Stimulated activated CD8-positive, alpha-beta memory T cell treated with anti-CD3 and anti-CD28 coated beads, Interleukin-15, amount 100 ng/mL, for 48 hours (primary cell): ENCODE data around the gene MXRA8.
"Not testable (repeated sequence)": the region's sequence is repeated elsewhere in the genome, so short reads cannot be mapped to it uniquely, and the experiment has no call there.

Experiments used
- DNase-seq, 2 donors: peaks; one replicate each; pipeline ENCODE4 v3.0.0-alpha.2; 2020; ENCODE audit warnings: low read depth in 2 of 2

Gene MXRA8

DNA sequence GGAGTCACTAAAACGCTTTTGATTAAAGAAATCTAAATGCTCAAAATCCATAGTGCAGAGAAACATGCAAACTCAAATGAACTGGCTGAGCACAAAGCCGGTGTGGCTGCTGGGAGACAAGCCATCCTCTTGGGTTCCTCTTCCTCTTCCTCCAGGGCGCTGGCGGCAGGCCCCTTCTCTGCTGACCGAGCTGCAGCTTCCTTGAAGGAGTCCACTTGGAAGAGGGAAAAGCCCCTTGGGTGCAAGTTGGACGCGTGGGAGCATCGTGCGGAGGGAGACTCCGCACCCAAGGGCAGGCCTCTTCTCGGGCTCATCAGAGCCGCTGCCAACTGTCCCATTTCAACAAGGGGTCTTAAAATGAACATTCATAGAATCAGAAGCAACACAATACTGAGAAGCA lies 32.9 kb upstream of the MXRA8 start:
- DNase-seq, result no peak

DNA sequence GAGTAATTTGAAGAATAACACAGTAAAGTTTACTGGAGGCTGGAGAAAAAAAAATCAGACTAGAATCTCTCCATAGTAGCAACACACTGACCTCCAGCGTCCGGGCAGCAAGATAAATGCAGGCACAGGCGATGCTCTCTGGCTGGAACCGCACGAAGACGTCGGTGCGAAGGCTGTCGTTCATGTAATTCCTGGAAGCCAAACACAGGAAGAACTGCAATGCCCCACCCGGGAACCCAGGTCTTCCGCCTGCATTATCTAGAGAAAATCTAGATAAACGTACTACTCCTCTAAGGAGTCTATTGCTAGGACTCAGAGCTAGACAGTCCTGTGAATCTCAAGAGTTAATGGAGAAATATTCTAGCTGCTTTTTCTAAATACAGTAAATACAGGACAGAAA lies 32.3 kb upstream of the MXRA8 start:
- no peak for DNase-seq

DNA sequence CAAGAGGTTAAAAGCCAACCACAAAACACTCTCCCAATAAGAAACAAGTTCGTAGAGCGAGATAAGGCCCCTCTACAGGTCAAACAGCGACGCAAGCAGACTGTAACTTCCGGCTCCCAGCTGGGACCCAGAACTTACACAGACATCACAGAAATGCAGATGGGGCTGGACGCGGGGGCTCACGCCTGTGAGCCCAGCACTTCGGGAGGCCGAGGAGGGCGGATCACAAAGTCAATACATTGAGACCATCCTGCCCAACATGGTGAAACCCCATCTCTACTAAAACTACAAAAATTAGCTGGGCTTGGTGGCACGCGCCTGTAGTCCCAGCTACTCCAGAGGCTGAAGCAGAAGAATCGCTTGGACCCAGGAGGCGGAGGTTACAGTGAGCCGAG lies 29.7 kb upstream of the MXRA8 start:
- DNase-seq, result no peak

DNA sequence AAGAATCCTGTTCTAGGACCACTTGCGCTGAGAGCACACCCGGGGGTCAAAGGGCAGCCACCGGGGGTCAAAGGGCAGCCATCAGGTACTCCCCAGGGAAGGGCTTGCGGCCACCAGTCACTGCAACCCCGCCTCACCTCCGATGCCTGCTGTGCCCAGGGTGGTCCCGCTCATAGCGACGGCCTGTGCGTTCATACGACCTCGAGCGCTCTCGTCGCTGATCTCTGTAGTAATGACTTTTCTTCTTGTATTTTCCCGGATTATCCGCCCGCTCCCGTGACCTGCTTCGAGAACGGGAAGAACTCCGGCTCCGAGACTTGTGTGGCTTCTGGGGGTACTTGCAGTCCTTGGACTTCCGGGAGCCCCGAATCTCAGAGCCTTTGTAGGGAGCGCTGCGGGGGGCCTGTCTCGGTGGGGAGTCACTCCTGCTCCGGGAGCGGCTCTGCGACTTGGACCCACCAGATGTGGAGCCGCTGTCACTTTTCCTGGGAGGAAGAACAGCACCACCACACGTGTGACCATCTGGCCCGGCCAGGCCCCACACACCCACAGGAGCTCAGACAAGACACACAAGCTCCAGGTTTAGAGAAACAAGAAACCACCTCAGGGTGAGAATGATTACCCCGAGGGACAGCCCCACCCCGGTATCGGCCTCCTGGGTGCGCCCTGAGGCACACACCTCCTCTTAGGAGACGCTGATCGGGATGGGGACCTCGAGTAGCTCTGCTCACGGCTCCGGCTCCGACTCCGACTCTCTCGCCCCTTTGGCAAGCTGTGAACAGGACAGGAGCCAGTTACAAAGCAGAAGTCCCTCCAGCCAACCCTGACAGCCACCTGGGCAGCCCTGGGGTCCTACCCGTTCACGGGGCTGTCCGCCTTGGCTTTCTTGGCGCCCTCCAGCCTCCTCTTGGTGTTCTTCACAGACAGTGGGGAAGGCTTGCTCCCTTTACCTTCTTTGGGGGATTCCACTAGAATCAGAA lies 29.0 kb upstream of the MXRA8 start:
- no peak for DNase-seq

- DNase-seq, result no peak
These were observed 27.6 kb upstream of the MXRA8 start for GRCh38 chr1:1385931-1386330.

DNA sequence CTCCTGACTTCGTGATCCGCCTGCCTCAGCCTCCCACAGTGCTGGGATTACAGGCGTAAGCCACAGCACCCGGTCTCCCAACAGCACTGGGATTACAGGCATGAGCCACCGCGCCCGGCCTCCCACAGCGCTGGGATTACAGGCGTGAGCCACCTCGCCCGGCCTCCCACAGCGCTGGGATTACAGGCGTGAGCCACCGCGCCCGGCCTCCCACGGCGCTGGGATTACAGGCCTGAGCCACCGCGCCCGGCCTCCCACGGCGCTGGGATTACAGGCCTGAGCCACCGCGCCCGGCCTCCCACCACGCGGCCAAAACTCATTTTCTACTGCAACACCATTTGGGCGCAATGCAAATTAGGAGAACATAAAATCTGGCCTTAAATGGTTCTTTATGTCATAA lies 27.0 kb upstream of the MXRA8 start:
- not testable (repeated sequence) for DNase-seq

GRCh38 chr1:1381294-1381693 lies 22.9 kb upstream of the MXRA8 start:
- DNase-seq, result no peak

DNA sequence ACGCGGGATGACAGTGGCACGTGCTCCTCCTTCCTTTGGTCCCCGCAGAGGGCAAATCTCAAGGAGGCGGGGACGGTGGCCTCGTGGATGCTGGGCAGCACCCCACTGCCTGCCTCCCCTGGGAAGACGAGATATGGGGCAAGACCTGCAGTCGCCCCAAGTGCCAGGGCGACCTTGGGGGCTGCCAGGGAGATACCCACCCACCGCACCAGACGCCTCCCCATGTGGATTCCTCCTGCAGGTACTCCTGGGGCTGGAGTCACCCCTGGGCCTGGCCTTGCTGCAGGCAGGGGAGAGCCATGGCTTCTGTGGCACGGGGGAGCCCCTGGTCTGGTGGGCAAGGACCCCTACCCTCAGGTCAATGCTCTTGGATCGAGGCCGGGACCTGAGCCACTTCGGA lies 22.5 kb upstream of the MXRA8 start:
- DNase-seq, result no peak

DNA sequence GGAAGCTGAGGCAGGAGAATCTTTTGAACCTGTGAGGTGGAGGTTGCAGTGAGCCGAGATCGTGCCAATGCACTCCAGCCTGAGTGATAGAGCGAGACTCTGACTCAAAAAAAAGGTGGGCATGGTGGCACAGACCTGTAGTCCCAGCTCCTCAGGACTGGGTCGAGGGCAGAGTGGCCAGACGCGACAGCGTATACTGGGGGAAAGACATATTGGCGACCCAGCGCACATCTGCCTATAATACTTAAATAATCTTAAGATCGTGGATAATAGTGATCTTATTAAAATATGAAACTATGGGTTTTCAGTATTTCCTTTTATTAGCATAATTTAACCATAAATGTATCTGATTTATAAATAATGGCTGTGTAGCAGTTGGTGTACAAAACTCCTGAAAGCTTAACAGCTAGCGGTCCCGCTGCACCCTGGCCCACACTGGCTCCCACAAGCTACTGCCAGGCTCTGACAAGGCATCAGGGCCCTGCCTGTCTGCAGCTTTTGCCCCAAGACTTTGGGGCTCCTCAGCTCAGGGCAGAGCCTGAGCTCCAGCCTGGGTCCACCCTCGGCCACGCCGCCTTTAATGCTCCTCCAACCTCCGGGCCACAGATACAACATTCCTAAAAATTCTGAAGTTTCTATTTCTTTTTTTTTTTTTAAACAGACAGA lies 19.3 kb upstream of the MXRA8 start:
- DNase-seq, result no peak

DNA sequence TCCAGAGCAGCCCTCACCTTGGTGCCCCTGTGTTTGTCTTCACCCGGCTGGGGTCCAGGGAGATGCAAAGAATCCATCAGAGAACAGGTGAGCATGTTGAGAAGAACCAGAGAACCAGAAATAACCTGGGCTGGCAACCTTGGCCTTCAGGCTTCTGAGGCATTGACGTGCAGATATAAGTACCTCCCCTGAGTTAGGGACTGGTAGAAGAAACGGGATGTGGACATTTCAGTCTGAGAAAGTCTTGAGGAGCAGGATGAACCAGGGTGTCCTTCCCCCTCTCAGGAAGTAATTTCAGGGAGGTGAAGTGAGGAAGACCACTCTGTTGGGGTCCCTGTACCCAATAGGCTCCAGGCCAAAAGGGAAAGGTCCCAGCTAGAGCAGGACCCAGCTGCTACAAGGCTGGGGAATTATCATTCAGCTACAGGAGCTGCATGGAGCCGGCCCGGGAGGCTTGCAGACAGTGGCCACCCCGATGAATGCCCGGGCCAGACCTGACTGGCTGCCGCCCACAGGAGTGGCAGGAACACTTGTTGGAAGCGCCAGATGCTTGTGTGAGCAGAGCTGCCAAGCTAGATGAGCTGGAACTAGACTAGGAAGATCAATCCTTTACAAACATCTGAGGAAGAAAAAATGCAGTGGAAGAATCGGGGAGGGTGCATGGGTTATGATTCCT lies 18.3 kb upstream of the MXRA8 start:
- DNase-seq, result no peak

DNA sequence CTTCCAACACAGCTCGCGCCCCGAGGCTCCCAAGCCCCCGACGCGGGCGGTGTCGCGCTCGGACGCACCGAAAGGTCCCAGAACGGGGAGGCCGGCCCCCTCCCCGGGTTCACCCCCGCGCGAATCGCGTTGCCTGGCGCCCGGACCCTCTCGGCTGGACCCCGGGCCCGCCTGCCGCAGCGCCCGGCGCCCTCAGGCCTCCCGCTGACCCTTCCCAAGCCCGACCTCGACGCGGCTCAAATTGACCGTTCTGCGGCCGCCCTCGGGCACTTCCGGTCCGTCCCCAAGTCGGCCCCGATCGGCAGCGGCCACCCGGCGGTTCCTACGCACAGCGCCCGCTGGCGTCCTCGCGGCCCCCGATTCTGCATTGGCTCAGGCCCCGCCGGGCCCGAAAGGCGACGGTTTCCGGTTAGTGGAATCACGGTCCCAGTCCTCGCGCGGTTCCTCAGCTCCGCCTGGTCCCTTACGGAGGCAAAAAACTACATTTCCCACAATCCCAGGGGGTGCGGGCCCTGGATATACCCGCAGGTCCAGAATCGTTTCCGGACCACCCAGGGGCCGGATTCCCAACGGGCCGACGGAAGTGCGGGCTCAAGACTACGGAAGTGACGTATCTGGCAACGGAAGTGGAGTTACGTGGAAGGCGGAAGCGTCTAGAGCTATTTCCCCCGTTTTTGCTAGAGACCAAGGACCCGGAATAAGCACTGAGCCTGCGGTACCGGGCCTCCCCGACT lies 16.7 kb upstream of the MXRA8 start, which contains the start of gene AURKAIP1:
TSS of gene AURKAIP1 (minus strand) at position 279 of the 734 bp plus-strand sequence. CDS start 451 bp downstream, outside the sequence.
- peak; percentile 94 to 97 for DNase-seq

- DNase-seq, result no peak
These were observed 16.2 kb upstream of the MXRA8 start for GRCh38 chr1:1374589-1374928.

DNA sequence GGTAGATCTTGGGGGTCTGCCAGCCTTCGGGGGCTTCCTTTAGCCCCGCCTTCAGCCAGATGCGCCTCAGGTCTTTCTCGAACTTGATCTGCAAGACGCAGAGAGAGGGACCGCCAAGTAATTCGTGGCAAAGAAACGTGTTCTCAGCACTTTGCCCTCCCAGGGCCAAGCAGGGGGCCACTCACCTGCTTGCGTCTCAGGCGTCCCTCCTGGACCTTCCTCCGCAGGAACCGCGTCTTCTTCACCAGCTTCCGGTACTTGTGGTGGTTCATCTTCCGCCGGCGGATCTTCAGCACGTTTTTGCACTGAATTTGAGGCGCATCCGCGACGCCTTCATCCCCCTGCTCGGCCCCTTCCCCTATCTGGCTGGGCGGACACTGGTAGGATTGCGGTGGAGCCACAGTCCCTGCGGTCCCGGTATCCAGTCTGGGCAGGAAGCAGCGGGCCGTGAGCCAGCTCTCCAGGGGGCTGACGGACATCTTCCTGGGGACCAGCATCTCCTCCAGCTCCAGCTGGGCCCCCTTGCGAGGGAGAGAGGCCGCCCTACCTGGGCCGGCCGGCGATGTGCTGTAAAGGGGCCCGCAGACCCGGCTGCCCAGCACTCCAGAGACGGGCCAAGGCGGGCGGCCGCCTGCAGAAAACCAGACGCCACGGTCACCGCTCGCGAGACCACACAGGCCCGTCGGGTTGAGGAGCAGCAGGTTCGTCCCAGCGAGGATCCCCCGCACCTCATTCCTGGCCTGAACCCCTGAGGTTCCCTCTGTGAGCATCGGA lies 15.6 kb upstream of the MXRA8 start:
- no peak for DNase-seq

DNA sequence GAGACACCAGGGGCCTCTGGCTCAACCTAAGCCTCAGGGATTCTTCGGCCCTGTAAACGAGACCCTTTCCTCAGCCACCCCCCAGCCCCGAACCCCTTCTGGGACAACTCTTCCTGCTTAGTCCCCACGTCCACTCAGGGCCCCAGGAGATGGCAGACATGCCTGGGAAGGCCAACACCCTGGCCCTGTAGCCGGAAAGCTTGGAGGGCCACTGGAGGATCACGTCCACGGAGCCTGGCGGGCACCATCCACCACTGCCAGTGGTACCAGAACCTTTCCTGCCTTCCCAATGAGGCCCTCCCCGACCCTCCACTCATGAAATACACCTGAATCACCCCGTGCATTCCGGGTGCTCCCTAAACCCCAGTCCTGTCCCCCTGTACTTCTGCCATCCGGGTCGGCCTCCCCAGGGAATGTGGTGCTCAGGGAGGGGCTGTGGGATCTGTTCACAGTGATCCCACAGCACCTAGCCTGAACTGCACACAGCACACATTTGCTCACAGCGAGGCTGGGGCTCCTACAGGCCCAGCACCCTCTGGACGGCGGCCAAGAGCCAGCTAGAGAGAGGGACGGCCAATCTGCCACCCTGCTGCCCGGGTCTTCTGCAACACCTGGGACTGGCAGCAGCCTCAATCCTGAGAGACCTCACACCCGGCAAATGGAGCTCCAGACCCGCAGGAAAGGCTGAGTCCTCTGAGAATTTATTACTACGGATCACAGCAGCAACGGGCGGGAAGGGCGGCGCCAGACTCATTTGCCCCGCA lies 14.9 kb upstream of the MXRA8 start:
- DNase-seq, result no peak

GRCh38 chr1:1371746-1372711 lies 13.7 kb upstream of the MXRA8 start:
- peak; percentile 64 to 66 for DNase-seq

GRCh38 chr1:1371364-1371745 lies 13.0 kb upstream of the MXRA8 start:
- DNase-seq, result peak in 1 of 2 donors; percentile 21

DNA sequence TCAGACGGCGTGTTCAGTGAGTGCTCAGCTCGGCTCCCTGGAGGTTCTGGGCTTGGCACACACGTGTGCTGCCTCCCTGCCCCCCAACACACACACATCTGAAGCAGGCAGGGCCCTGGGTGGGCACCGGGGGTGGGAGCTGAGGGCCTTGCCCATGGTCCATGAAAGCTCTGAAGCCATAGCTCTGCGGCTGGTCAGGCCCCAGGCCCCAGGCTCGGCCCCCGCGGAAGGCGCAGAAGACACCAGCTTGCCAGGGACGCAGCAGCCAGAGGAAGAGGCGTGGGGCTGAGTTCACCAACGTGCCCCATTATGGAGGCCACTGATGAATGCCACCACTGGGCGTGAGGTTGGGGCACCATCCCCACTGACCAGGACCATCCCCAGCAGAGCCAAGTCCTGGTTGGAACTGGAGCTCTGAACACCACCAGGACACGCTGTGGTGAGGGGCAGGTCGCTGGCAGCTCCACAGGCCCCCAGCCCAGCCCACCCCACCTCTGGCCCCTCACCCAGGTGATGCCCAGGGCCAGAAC lies 12.5 kb upstream of the MXRA8 start:
- DNase-seq, result no peak

DNA sequence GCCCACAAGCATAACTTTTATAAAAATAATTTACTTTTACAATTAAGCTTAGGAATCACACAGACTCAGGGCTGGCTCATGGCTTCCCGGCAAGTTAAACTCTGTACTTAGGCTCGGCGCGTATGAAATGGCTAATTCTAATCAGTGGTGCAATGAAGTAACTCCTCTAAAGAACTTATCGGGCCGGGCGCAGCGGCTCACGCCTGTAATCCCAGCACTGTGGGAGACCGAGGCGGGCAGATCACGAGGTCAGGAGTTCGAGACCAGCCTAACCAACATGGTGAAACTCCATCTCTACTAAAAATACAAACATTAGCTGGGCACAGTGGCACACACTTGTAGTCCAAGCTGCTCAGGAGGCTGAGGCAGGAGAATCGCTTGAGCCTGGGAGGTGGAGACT lies 11.7 kb upstream of the MXRA8 start:
- DNase-seq, result not testable (repeated sequence)

DNA sequence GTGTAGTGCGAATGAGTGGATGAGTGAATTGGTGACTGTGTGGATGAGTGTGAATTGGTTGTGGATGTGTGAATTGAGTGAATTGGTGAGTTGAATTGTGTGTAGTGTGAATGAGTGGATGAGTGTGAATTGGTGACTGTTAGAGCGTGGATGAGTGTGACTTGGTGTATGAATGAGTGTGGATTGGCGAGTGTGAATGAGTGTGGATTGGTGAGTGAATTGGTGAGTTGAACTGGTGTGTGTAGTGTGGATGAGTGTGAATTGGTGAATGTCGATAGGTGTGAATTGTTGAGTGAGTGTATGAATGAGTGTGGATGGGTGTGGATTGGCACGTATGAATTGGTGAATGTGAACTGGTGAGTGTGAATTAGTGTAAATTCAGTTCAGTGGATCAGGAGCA lies 9.0 kb upstream of the MXRA8 start:
- no peak for DNase-seq
